GM18517 (cell line): ENCODE results near the gene C13orf42.

Experiments used
- ATAC-seq: cut with Tn5 transposase; IDR thresholded peaks from one replicate; pipeline ENCODE4 v1.9.1; 2021; ENCODE audit warnings: mild to moderate bottlenecking, moderate library complexity; ENCODE audit not compliant: unreplicated experiment

C13orf42 gene

GRCh38 chr13:51111174-51111573 is at the start of gene C13orf42:
C13orf42 (minus strand) TSS chr13:51111274; CDS start chr13:51111209, 65 bp downstream.
- no peak for ATAC-seq

DNA sequence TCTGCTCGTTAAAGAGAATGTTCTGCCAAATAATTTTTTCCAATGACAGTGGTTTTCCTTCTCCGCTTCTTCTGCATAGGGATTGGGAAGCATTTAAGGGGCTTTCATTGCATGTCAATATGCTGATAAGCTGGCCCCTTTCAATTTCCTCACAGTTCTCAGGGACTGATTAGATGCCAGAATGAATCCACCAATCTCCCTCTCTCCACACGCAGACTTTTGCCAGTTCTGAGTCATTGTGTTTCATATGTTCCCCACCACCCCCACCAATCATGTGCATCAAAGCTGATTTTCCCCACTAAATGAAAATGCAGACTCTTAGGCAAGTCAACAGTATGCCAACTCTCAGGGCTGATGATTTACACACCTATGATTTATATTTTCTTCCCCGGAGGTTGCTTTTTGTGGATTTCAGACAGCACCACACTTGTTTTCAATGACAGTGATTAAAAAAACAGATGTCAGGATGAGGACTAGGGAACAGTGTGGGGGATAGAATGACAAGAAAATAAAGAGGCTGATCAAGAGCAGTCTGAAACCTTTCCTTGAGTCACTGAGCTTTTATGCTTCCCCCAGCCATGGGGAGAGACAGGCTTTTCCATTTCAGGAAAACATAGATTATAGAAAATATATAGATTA is 47.9 kb upstream of the C13orf42 start:
- no peak for ATAC-seq

DNA sequence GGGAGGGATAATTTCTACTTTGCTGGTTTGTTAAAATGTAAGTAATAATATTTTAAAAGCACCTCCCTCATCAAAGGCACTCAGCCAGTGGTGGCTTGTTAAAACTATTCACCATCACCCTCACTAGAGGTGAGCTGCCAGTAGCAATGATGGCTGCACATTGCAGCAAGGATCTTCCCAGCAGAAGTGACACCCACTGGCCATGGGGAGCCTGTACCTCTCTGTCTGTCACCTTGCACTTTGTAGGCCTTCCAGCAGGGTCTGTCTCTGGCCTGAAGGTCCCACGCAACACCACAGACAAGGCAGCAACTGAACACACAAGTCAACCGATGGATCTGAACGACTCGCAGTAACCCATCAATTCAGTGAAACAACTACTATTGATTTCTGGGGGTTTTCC is 47.3 kb upstream of the C13orf42 start:
- ATAC-seq: no peak

- no peak for ATAC-seq
These were observed 45.6 kb upstream of the C13orf42 start for GRCh38 chr13:51156648-51157047.

DNA sequence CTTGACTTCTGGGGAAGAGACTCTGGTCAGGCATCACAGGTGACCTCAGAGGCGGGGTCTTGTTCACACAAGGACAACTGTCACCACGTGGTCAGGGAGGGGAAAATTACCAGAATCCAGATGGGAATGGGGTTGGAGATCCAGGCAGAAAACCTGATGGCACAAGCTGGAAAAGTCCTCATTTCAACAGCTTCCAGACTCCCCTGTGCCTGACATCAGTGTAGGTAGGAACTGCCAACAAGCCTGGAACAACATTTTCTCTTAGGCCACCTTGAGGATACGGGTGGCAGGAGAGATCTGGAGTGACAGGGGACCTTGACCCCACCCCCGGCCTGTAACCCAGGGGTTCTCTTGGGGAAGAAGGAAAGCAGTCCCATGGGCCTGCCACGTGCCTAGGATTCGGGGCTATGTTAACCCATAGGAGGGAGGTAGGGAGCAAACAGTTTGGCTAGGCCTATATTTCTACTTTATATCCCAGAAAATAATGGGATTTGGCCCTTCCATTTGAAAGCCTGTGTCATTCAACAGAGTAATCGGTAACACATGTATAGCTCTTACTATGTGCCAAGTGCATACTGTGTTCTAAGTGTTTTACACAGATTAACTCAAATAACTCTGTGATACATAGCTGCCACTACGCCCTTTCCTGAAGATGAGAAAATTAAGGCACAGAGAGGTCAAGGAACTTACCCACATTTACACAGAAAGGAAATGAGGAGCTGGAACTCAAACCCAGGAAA is 44.9 kb upstream of the C13orf42 start:
- ATAC-seq: no peak

DNA sequence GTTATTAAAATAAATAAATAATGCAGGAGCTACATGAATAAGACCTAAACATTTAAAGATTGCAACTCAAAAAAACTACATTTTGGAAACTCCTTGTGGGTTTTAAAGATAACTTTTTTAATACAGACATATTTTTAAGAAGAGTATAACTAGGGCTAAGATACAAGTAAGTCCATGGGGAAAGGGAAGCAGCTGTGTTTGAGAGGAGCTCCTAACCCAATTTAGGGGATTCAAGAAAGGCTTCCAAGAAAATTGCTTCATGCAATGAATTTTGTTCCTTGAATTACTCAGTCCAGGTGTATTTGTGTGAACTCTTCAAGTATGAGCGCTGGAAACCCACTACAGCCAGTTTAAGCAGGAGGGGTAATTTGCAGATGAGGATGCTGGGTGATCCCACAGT is 44.1 kb upstream of the C13orf42 start:
- no peak for ATAC-seq

DNA sequence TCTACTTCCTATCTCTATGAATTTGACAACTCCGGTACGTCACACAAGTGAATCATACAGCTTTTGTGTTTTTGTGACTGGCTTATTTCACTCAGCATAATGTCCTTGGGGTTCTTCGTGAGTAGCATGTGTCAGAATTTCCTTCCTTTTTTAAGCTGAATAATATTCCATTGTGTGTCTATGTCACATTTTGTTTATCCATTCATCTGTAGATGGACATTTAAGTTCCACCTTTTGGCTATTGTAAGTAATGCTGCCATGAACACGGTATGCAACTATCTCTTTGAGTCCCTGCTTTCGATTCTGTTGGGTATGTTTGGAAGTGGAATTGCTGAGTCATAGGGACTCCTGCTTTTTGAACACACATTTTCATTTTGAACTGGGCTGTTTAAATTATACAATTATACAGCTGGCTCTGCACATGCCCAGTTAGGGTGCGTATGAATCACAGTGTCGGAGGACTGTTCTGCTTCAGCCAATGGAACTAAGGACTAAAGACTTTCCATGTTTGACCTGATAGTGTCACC is 43.0 kb upstream of the C13orf42 start:
- ATAC-seq: no peak

GRCh38 chr13:51153527-51153926 is 42.5 kb upstream of the C13orf42 start:
- no peak for ATAC-seq

DNA sequence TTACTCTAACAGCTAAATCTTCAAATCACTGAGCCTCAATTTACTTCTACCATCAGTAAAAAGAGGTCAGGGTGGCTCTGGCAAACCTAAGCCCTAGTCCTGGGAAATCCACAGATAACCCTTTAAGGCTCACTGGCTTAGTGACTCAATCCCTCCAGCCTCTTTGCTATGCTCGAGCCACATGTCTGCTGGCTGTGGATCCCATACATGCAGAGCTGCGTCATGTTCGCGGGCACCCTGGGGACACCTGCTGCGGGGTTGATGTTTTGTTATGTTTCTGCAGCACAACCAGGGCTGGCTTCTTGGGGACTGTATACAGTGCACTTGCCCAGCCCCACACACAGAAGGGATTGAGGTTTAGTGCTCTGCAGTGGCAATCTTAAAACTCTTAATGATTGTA is 41.6 kb upstream of the C13orf42 start:
- ATAC-seq: no peak

GRCh38 chr13:51151463-51151862 is 40.4 kb upstream of the C13orf42 start:
- ATAC-seq: no peak

GRCh38 chr13:51148952-51149573 is 38.0 kb upstream of the C13orf42 start:
- no peak for ATAC-seq

- ATAC-seq: no peak
These were observed 37.3 kb upstream of the C13orf42 start for GRCh38 chr13:51148223-51148951.

DNA sequence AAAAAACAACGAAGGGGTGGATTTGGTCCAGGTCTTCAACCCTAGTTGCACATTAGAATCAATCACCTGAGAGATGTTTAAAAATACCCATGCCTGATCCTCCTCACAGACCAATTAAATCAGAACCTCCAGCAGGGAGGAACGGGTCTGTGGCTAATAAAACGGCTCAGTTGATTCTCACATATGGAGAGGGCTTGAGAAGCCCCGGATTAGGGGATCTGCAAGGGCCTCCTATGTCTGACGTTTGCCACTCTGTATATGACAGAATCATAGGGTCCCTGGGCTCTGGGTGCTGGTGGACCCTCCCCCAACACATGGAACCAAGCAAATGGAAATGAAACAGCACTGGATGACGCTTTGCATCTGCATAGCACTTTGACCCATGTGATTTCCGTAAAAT is 36.7 kb upstream of the C13orf42 start:
- ATAC-seq: no peak

GRCh38 chr13:51146667-51147066 is 35.6 kb upstream of the C13orf42 start:
- no peak for ATAC-seq

- ATAC-seq: no peak
These were observed 26.2 kb upstream of the C13orf42 start for GRCh38 chr13:51137250-51137649.

DNA sequence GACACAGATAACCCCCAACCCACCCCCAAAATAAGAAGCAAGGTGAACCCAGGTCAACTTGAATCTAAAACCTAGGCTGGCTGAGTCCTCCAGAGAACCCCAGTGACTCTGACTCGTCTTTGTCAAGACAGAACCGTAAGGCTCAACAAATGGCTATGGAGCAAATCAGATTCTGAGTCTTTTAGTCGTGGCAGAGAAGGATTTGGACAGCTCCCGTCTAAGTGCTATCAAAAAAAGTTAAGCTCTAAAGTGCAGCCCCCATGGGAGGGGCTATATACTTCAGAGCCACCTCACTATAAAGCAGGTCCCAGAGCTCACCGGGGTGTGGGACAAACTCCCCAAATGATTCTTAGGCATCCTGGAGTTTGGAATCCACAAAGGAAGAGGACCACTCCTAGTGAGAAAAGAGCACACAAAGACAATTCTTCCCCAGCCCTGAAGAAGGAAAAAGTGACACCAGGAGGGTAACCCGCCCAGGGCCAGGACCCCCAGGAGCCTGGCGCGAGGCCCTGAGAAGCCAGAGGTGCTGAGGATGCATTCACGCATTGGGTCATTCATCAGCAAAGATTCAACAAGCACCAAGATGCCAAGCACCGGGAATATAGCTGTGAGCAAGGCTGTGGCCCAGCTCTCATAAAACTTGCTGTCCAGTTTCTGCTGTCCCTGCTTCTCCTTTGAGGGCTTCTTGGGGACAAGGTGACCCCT is 25.4 kb upstream of the C13orf42 start:
- no peak for ATAC-seq

DNA sequence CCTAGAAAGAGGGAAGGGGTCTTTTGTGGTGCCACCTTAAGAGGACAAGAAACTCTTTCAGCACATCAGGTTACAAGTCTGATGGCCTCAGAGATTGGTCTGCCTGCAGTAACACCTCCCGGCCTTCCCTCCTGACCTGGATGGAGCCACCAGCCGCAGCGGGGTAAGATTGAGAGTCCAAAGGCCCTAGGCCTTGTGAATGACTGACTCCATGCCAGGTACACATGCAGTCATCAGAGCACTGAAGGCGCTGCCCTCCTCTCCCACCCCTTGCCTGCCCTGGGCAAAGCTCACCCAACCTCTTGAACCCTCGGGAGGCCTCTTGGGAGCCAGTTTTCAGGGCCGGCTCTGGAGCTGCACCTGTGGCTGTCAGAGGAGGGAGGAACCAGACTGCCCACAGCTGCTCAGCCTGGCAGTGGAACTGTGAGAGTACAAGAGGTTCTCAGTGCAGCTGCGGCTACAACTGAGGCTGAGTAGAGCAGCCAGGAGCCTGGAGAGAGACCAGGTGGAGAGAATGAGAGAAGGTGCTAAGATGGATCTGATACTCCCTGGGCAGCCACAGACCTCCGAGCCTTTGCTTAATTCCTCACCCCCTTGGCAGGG is 23.8 kb upstream of the C13orf42 start:
- no peak for ATAC-seq

DNA sequence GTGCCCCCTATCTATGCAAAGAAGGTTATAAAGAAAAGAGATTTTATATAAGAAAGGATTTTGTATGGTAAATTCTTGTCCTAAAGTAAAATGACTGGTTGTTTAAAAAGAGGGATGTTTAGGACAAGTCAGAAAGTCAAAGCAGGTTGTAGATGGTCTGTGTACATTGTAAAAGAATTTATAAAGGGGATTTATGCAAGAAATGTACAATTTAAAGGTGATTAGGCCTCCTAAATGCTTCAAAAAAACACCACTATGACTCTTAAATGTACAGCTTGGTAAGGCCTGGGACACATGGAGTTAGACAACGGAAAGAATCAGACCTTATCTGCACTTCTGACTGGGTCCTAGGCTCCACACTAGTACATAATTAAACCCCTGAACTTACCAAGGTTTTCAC is 19.3 kb upstream of the C13orf42 start:
- no peak for ATAC-seq

DNA sequence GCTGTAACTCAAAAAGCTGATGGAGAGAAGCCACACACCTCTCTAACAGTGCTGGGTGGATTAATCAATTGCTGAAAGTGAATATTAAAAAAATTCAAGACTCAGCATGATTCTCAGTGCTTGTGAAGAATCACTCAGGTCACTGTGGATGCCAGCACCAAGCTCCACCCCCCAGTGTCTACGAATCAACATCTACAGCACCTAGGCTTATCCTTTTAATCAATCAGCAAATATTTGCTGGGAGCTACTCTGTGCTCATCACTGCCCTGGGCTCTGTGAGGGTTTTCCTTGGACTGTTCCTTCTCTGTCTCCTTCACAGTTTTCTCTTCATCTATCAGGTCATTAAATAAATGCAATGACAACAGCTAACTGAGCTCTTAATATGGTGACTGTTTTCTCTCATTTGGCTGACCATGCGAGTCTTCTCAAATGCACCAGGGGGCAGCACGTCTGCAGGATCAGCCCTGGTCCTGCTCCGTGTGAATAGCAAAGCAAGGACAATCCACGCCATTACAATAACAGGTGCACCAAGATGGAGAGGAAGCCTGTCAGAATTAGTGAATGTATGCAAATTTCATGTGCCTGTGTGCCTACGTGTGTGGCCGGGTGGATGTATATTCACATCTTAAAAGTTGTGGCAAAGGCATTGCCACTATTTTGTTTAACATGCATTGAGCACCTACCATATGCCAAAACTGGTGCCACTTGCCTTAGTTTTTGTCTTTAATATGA is 14.6 kb upstream of the C13orf42 start:
- peak; percentile 76 for ATAC-seq
